Stimulated activated naive CD8-positive, alpha-beta T cell treated with anti-CD3 and anti-CD28 coated beads, Interleukin-15, Interleukin-2, amounts not matched to agents 100 U/mL and 50 U/mL, for 24 hours (primary cell): ENCODE measurements around the gene USE1.

ENCODE experiments used
- ATAC-seq: fragments of 150-1000 bp; cut with Tn5 transposase; one replicate; pipeline ENCODE4 v1.10.0; 2021
- DNase-seq: peaks from one replicate; pipeline ENCODE4 v3.0.0; 2021

Gene USE1

DNA sequence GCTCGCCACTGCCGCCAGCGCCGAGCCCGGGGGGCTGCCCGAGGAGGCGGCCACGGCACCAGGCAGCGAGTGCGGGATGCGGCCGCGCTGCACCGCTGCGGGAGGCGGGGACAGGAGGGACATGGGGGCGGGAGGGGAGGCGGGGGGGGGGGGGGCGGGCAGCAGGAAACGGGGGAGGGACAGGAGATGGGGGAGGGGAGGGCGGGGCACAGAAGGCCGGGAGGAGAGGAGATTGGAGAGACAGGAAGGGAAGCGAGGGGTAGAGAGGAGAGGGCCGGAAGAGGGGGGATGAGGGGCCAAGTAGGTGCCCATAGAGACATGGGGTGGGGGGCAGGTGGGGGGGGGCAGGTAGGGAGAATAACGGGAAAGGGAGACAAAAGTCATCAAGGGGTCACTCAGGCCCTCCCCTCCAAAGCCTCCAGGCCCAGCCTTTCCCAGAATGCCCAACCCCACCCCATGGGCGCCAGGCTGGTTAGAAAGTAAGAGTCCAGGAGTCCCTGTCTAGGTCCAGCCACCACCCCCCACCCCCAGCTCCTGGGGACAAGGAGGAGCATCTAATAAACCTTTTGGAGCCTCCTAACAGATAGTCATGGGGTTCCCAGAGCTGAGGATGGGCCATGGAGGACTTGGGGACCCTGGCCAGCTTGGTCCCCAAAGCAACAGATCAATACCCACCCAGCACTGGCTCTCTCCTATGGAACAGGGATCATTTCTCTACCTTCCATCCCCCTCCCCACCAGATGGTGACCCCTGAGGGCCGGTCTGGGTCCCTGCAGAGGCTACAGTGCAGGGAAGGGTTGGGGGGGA lies 21.0 kb downstream of the USE1 start:
- no peak for DNase-seq
- no peak for ATAC-seq

- no peak for DNase-seq
- no peak for ATAC-seq
Observed at GRCh38 chr19:17236811-17237543, 21.8 kb downstream of the USE1 start.

DNA sequence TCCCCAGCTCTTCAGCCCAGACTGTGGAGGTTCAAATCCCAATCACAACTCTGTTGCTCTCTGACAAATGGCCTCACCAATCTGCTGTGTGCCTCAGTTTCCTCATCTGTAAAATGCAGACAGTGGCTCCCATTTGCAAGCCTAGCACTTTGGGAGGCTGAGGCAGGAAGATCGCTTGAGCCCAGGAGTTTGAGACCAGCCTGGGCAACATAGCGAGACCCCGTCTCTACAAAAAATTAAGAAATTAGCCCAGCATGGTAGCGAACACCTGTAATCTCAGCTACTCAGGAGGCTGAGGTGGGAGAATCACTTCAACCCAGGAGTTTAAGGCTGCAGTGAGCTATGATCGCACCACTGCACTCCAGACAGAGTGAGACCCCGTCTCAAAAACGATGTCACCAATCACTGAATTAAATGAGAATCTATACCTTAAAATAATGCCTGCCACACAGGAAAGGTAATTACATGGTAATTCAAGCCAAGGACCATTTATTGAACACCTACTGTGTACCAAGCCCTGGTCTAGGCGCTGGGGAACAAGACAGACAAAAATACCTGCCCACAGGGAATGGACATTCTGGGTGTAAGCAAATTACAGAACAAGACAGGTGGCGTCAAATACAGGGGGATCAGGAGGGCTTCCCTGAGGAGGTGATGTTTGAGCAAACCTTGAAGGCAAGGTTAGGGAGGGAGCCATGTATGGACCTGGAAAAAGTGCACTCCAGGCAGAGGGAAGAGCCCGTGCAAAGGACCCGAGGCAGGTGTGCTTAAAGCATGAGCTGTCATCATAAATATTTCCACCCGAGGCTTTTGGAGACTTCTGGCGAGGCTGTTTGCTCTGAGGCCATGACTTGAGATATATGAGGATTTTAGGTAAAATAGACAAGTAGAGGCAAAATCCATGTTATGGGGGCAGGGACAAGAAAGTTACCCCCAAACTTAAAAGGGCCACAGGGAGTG lies 22.9 kb downstream of the USE1 start:
- ATAC-seq (no peak), DNase-seq (no peak)

GRCh38 chr19:17240062-17240752 lies 25.1 kb downstream of the USE1 start:
- DNase-seq (no peak), ATAC-seq (no peak)

DNA sequence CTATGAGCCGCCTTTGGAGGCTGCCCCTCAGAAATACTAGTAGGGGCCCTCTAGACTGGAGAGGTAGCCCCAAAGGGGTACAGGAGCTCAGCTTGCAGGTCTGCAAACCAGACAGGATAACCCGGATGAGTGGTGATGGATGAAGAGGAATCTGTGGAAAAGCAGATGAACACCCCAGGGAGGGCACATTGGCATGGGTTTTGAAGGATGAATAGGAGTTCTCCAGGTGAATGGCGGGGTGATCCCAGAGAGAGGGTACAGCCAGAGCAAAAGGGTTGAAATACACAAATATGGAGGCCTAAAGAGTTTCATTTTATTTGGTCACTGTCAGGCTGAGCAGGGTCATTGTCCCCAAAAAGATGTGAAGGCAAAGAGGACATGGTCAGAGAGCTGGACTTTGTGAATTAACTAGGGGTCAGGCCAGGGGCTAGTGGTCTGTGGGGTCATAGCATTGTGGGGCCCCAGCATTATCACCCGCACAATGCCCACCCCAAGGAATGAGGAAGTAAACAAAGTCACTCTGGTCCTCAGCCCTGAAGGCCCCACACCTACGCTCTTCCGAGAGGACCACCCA lies 25.8 kb downstream of the USE1 start:
- no peak for DNase-seq
- ATAC-seq: no peak

DNA sequence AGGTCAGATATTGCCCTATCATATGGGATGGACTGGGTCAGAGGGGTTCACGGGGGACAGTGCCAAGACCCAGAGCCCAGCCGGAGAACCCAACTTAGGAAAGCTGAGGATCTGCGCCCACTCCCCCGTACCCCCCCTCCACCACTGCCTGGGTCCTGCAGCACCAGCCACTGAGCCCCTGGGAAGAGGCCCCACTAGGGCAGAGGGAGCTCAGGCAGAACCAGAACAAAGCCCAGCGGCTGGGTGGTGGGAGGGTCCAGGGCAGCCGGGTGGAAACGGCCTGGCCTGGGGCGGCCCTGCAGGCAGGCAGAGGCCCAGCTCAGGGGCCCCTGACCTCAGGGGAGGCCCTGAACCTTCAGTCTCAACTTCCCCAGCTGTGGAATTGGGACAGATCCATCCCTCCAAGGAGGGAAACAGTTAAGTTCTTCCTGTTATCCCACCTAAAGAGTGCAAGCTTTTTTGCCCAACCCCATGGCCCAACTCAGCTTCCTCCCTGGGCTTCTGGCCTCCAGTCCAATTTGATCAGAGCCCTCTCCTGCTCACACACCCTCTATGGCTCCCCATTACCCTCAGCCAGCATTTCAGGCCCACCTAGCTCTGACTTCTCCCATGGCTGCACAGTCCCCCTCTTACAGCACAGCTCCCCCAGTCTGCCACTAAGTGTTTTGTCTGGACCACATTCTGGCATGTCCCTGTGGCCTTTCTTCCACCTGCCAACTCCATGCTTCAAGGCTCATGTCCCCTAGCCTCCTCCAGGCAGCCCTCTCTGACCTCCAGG lies 27.5 kb downstream of the USE1 start:
- DNase-seq: no peak
- no peak for ATAC-seq

DNA sequence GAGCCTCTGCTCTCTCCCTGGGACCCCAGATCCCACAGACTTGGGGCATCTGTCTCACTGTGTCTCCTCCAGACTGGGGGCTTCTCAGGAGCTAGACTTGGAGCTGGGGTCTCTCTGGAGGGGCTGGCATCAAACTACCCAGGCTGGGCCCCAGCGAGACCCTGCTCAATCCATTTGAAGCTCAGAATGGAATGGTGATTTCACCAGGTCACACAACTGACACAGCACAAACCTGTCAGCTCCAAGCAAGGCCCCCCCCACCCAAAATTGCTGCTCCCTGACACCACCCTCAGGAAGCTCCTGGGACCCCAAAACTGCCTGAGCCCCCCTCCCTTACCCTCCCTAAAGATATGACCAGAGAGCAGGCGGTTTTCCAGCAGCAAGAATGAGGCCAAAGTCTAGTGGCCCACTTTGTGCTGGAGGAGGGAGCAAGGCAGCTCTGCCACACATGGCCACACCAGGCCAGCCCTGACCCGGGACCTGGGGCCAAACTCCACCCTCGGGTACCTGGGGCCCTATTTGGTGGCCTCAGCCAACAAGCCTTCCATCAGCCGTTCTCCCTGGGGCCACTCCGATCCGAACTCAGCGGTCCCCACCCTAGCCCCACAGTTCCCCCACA lies 28.2 kb downstream of the USE1 start:
- ATAC-seq: no peak
- no peak for DNase-seq

- DNase-seq (no peak), ATAC-seq (no peak)
Observed at GRCh38 chr19:17243830-17244617, 28.9 kb downstream of the USE1 start.

DNA sequence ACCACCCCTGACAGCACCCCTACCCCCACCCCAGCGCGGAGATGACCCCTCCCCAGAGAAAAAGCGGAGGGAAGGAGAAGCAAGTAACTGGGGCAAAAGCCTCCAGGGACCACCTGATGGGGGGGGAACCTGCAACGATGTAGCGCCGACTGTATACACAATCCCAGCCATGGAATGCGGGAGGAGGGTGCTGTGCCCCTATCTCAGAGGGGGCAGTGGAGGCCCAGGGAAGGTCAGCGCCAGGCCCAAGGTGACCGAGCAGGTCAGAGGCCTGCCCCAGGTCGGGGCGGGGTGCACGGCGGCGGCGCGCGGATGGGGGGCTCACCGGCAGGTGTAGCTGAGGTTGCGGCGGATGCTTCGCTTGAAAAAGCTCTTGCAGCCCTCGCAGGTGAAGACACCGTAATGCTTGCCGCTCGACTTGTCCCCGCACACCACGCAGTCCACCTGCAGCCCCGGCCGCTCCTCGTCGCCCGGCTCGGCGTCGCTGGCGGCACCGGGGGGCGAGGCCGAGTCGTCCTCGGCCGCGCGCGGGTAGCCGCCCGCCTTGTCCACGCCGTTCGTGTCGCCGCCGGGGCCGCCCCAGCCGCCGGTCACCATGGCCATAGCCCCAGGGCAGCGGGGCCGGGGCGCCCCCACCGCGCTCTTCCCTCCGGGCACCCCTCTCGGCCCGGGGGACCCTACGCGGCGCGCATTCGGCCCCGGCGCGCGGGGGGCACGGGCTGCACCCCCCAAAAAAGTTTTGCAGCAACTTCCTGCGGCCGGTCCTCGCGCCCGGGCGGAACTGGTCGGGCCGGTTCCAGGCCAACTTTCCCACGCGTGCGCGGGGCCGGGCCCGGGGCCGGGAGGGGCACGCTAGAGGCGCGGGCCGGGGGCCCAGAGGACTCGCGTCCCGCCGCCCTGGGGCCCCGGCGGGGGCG lies 29.7 kb downstream of the USE1 start:
- DNase-seq (no peak), ATAC-seq (no peak)

GRCh38 chr19:17245535-17245984 lies 30.4 kb downstream of the USE1 start, which contains the start of gene NR2F6:
NR2F6 (minus strand) TSS chr19:17245919; CDS start chr19:17245220, 699 bp downstream.
- DNase-seq: no peak
- ATAC-seq: no peak

DNA sequence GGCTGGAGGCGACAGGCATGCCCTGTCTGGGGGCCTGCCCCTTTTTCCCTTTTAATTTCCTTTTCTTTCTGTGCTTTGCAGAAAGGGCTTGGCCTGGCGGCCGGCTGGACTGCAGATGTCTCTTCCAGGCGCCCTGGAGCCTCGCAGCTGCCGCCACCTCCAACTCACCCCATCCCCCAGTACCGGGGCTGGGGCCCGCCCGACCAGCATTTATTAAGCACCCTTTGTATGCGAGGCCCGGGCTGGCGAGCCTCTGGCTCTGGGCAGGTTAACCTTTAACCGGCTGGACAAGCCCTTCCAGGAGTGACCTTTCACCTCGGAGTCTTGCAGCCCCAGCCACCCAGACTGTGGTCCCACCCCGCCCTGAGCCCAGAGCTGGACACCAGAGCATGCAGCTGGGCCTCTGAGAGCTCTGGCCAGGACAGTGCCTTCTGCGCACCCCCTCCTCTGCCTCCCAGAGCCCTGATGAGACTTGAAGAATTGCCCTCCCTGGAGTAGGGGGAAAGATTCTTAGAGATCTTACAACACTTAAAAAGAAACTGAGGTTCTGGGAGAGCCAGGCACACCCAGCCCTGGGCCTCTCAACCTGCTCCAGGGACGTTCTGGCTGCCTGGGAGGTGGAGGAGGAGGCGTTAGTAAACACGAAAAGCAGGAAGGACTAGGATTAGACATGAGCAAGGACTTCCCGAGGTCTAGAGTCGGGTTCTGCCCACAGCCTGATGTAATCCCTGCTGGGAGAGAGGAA lies 31.7 kb downstream of the USE1 start:
- ATAC-seq (no peak), DNase-seq (no peak)

DNA sequence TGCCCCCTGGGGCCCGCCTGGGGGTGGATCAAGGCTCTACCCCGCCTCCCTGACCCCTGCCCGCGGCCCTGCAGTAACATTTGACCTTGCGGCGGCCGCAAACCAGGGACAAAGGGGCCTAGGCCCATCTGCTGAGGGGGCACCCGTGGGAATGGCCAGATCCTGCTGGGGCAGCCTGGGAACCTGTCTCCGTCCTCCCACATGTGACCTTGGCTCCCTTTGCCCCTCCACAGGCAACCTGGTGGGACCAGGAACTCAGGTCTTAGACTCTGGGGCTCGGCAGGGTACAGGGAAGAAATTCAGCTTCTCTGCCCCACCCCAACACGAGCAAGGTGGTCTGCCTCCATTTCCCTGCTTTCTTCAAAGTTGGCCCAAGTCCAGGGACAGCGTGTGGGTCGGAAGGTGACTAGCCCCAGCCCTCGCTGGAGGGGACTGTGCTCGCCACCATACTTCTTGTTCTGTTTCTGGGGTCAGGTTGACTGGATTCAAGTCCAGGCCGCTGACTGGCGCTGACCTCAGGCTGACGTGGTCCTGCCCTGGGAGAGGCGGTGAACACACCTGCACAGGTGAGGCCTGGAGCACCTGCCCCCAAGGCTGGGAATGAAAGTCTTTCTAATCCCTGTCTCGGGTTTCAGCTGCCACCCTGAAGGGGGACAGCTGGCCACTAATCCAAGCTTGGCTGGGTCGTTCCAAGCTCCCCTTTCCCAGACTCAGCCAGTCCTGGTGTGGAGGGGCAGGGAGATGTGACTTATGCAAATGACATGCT lies 33.0 kb downstream of the USE1 start:
- ATAC-seq (no peak), DNase-seq (no peak)

DNA sequence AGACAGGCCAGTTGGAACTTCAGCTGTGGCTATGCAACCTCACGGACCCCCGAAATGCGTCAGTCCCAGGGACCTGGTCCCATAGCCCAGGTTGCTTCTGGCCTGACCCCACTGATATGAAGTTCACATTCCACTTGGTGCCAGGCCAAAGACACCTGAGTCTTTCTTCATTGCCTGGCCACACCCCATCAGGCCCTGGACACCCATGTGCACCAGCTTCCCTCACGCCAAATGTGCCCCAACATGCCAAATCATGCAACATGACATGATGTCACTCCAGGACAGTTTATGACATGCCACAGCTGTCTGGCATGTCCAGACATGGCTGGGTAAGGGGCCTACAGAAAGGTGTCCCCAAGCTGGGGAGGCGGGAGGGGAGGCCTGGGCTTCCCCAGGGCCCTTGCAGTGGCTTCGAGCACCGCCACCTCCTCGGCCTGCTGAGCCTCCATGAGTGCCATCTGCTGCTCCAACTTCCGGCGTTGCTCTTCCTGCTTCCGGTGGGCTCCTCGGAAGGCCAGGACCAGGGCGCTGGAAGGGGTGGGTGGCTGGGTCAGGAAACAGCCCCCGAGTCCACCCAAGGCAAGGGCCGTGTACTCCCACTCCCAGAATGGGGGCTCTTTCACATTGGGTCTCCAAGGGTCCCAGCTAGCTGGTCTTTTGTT lies 34.9 kb downstream of the USE1 start:
- ATAC-seq (no peak), DNase-seq (no peak)

- DNase-seq (no peak), ATAC-seq (no peak)
Observed at GRCh38 chr19:17254636-17255035, 39.5 kb downstream of the USE1 start.

DNA sequence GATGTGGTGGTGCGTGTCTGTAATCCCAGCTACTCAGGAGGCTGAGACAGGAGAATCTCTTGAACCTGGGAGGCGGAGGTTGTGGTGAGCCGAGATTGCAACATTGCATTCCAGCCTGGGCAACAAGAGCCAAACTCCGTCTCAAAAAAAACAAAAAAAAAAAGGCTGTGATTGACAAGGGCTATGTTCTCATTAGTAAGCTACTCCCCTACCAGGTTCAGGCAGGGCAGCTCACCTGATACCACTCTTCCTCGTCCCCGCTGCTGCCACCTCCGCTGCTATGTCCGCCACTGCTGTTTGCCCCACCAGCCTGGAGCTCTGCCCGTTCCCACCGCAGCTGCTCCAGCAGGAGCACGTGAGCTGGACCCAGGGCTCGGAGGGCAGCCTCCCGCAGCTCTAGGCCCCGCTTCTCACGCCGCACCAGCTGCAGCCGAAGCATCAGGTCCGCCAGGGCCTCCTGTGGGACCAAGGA lies 40.0 kb downstream of the USE1 start:
- ATAC-seq (no peak), DNase-seq (no peak)

DNA sequence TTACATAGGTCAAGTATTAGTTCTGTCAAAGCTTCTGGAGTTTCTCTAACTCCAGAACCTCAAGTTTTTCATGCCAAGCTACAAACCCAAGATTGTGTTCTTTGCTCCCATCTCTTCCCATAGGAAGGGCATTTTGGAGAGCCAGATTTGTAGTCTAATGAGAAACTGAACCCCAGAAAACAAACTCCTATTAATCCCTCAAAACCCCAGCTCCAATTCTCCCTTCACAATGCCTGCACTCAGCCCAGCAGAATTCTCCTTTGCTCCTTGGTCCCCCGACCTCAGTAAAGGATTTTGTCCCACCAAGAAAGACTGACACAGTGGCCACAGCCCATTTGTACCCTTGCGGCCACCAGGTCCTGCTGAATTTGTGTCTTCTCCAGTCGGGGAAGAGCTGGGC lies 41.0 kb downstream of the USE1 start:
- DNase-seq (no peak), ATAC-seq (no peak)
